Measurements from ENCODE around the gene HSPA9.

- no peak for TF ChIP-seq CHD4 (IDR thresholded peaks at IDR 0.05)
- TF ChIP-seq ZNF24 (IDR thresholded peaks at IDR 0.05): no peak
- TF ChIP-seq ASH2L (IDR thresholded peaks at IDR 0.05; ENCODE audit: borderline replicate concordance, low read depth): no peak
- no peak for TF ChIP-seq CTCF (IDR thresholded peaks at IDR 0.05 in 2 of 3, conservative IDR thresholded peaks at IDR 0.05 in 1 of 3; ENCODE audit: control insufficient read depth in 2 of 3, extremely low read depth in 1 of 3, insufficient read depth in 1 of 3, low read depth in 3 of 3, low read length in 3 of 3)
- no peak for TF ChIP-seq IKZF1 (conservative IDR thresholded peaks at IDR 0.05)
- no peak for TF ChIP-seq RAD21 (IDR thresholded peaks at IDR 0.05; ENCODE audit: insufficient read depth, low read depth, low read length)
- TF ChIP-seq MXI1 (IDR thresholded peaks at IDR 0.05; ENCODE audit: low read depth, low read length): no peak
- no peak for TF ChIP-seq HDAC2 (IDR thresholded peaks at IDR 0.05)
- TF ChIP-seq REST (IDR thresholded peaks at IDR 0.05; ENCODE audit: low read depth, low read length): no peak
These were observed 32.8 kb downstream of the HSPA9 start for GRCh38 chr5:138542180-138542955.
